Cardiac septum (tissue), 1 donor: Measurements from ENCODE around the gene UMODL1. TPM values are rescaled to one million over a fixed set of nuclear protein-coding genes. Genes with fewer than 3 reads are reported as not detected.

ENCODE experiments used
- DNase-seq: peaks from one replicate; pipeline ENCODE4 v3.0.0-alpha.2; 2020; ENCODE audit warnings: low spot score
- intact Hi-C: fragments of 100-400 bp; cut with DNase I; formaldehyde crosslinking; loops from one replicate; pipeline ENCODE4 v1.14.0; 2022
- total RNA-seq: library from RNA; stranded (reverse); fragmentation: NEBNext Ultra II Directional; extraction: Animal tissue kit (Norgen Biotek cat#: 25700); gene quantifications from one replicate; pipeline ENCODE4 v1.2.1, GENCODE V29; 2021
- donor health status: DM: no; HTN: no; CAD: no.

The UMODL1 gene
- total RNA-seq, 1 donor from 2014 or later = not detected

GRCh38 chr21:42056996-42057689, 14.0 kb upstream of the UMODL1 start:
- no peak for DNase-seq
- intact Hi-C loops = no loop called here

GRCh38 chr21:42057851-42058437, 13.2 kb upstream of the UMODL1 start:
- no peak for DNase-seq
- intact Hi-C loops = no loop called here

GRCh38 chr21:42058631-42059111, 12.4 kb upstream of the UMODL1 start:
- no peak for DNase-seq
- intact Hi-C loops = no loop called here

- intact Hi-C loops = no loop called here
- DNase-seq = no peak
Measured at GRCh38 chr21:42059141-42059540, 12.0 kb upstream of the UMODL1 start.

- intact Hi-C loops = no loop called here
- DNase-seq = no peak
Measured at GRCh38 chr21:42059721-42060120, 11.4 kb upstream of the UMODL1 start.

- DNase-seq = no peak
- intact Hi-C loops = no loop called here
Measured at GRCh38 chr21:42060166-42060565, 11.0 kb upstream of the UMODL1 start.

GRCh38 chr21:42061195-42061985, 9.7 kb upstream of the UMODL1 start:
- intact Hi-C loops = no loop called here
- no peak for DNase-seq

- DNase-seq = no peak
- intact Hi-C loops = no loop called here
Measured at GRCh38 chr21:42061986-42062235, 9.2 kb upstream of the UMODL1 start.

GRCh38 chr21:42062236-42063022, 8.7 kb upstream of the UMODL1 start:
- intact Hi-C loops = no loop called here
- no peak for DNase-seq

GRCh38 chr21:42063191-42063570, 7.9 kb upstream of the UMODL1 start:
- intact Hi-C loops = no loop called here
- DNase-seq = no peak

- DNase-seq = no peak
- intact Hi-C loops = no loop called here
Measured at GRCh38 chr21:42063571-42064521, 7.3 kb upstream of the UMODL1 start.

GRCh38 chr21:42066521-42066920, 4.6 kb upstream of the UMODL1 start:
- intact Hi-C loops = no loop called here
- DNase-seq = no peak

- DNase-seq = no peak
Measured at GRCh38 chr21:42067531-42068255, 3.4 kb upstream of the UMODL1 start.

GRCh38 chr21:42068256-42068545, 2.9 kb upstream of the UMODL1 start:
- DNase-seq = no peak
- intact Hi-C loops = no loop called here

More at GRCh38 chr21:42067531-42068255, 3.4 kb upstream of the UMODL1 start:
- intact Hi-C loops = no loop called here

- intact Hi-C loops = no loop called here
- DNase-seq = no peak
Measured at GRCh38 chr21:42068592-42068991, 2.5 kb upstream of the UMODL1 start.

- intact Hi-C loops = no loop called here
Measured at GRCh38 chr21:42069327-42069726, 1.8 kb upstream of the UMODL1 start.

GRCh38 chr21:42069843-42070242, 1.3 kb upstream of the UMODL1 start:
- DNase-seq = no peak
- intact Hi-C loops = no loop called here

More at GRCh38 chr21:42069327-42069726, 1.8 kb upstream of the UMODL1 start:
- no peak for DNase-seq
